Testis (tissue), 3 donors: ENCODE data around the gene KDM7A. TPM values are rescaled to one million over a fixed set of nuclear protein-coding genes. Genes with fewer than 3 reads are reported as not detected.
A peak's percentile ranks its signal among the peaks of the same experiment; 100 is the strongest.

Experiments
- DNase-seq: peaks from one replicate; pipeline ENCODE4 v3.0.0-alpha.2; 2019
- H3K27ac ChIP-seq, 2 donors: fragments of 200-600 bp; sonication (generic); one replicate each; pipeline ENCODE4 v1.5.1; 2019
- H3K27me3 ChIP-seq: fragments of 200-600 bp; sonication (generic); one replicate; pipeline ENCODE4 v1.5.1; 2019
- H3K36me3 ChIP-seq: fragments of 200-600 bp; sonication (generic); one replicate; pipeline ENCODE4 v1.5.1; 2017; ENCODE audit warnings: low read depth; ENCODE audit errors: missing control alignments
- H3K4me1 ChIP-seq: fragments of 200-600 bp; sonication (generic); one replicate; pipeline ENCODE4 v1.5.1; 2019
- H3K4me3 ChIP-seq, 2 donors: fragments of 200-600 bp; sonication (generic); one replicate each; pipeline ENCODE4 v1.5.1; 2017 to 2019
- H3K9me3 ChIP-seq: fragments of 200-600 bp; sonication (generic); one replicate; pipeline ENCODE4 v1.5.1; 2017
- CTCF ChIP-seq, 3 experiments: fragments of 450-650 bp in 2 of 3; fragments of 200-600 bp in 1 of 3; sonication (generic) in 1 of 3; IDR thresholded peaks; one replicate each; pipeline ENCODE4 v1.5.1; 2016 to 2019; ENCODE audit warnings: antibody characterized with exemption in 3 of 3, mild to moderate bottlenecking in 2 of 3, moderate library complexity in 1 of 3
- POLR2A ChIP-seq: fragments of 450-650 bp; IDR thresholded peaks from one replicate; pipeline ENCODE4 v1.6.1; 2017; ENCODE audit warnings: antibody characterized with exemption, mild to moderate bottlenecking, moderate library complexity
- WGBS, 2 donors: methylation state at CpG; one replicate each; pipeline ENCODE4 v1.1.5; 2018; 5-methylcytosine and 5-hydroxymethylcytosine counted together
- intact Hi-C: fragments of 100-400 bp; cut with DNase I; formaldehyde crosslinking; loops from one replicate; pipeline ENCODE4 v1.15.1; 2023; ENCODE audit warnings: low total_unique reads
- polyA plus RNA-seq: library from polyadenylated mRNA; stranded (reverse); fragments of 350-450 nt; fragmentation: Illumina TruSeq; extraction: RNeasy Lipid Tissue Mini Kit (QIAGEN cat#74804); gene quantifications from one replicate; pipeline ENCODE4 v1.2.3, GENCODE V29; 2014; ENCODE audit warnings: low read depth, low replicate concordance; ENCODE audit not compliant: insufficient read depth
- total RNA-seq, 2 donors: library from RNA; depleted of rRNA; stranded (reverse); fragments of >200 nt; gene quantifications; one replicate each; pipeline ENCODE4 v1.2.3, GENCODE V29; 2016

Gene KDM7A
- total and polyA plus RNA-seq, 3 donors from 2014 or later, result 24.1 to 33.6 (median 24.7) TPM

GRCh38 chr7:140068033-140068432 lies 108.8 kb downstream of the KDM7A start:
- H3K4me1 ChIP-seq, result no peaks in the 10 kb centered on the region

GRCh38 chr7:140067052-140067451 lies 109.7 kb downstream of the KDM7A start:
- Histone ChIP-seq H3K27me3 (no peaks in the 10 kb centered on the region), H3K4me1 (no peaks in the 10 kb centered on the region), H3K36me3 (no peaks in the 10 kb centered on the region), H3K27ac (no peak overlapping the region), H3K9me3 (no peaks in the 10 kb centered on the region), H3K4me3 (no peak overlapping the region)
- TF ChIP-seq POLR2A, result no peak
- no peak for TF ChIP-seq CTCF (IDR thresholded peaks at IDR 0.05)
- intact Hi-C loops, result no loop called here
- WGBS, 2 donors, result 56 to 98% methylated on average over 2 of the region's 2 CpGs
- no peak for DNase-seq

More at GRCh38 chr7:140068033-140068432, 108.8 kb downstream of the KDM7A start:
- DNase-seq, result no peak
- no peaks in the 10 kb centered on the region for H3K9me3 ChIP-seq
- no peaks in the 10 kb centered on the region for H3K36me3 ChIP-seq
- intact Hi-C loops, result no loop called here
- H3K27ac ChIP-seq, result no peak overlapping the region
- TF ChIP-seq CTCF (IDR thresholded peaks at IDR 0.05) (no peak), POLR2A (no peak)
- 87 to 93% methylated on average over 2 of the region's 2 CpGs for WGBS, 2 donors
- no peak overlapping the region for H3K4me3 ChIP-seq
- no peaks in the 10 kb centered on the region for H3K27me3 ChIP-seq

GRCh38 chr7:140062528-140063299 lies 114.1 kb downstream of the KDM7A start, which contains the start of gene PARP12:
PARP12 (minus strand) TSS chr7:140062951; CDS start chr7:140062847, 104 bp downstream.
- no peaks in the 10 kb centered on the region for H3K36me3 ChIP-seq
- TF ChIP-seq CTCF (IDR thresholded peaks at IDR 0.05) (no peak), POLR2A (no peak)
- peak; percentile 88 for DNase-seq
- WGBS, 2 donors, result 1% methylated on average over 56 of the region's 106 CpGs; no CpG with 5 or more reads in 1 of the 2 donors
- peak within 1 kb of the TSS; percentile 90 to 97 for H3K27ac ChIP-seq
- H3K27me3 ChIP-seq, result no peaks in the 10 kb centered on the region
- no peaks in the 10 kb centered on the region for H3K9me3 ChIP-seq
- peak within 1 kb of the TSS; percentile 81 to 93 for H3K4me3 ChIP-seq
- intact Hi-C loops, result no loop called here
- H3K4me1 ChIP-seq, result peaks cover 22% of the 10 kb centered on the region

GRCh38 chr7:140062118-140062527 lies 114.7 kb downstream of the KDM7A start:
- TF ChIP-seq CTCF (IDR thresholded peaks at IDR 0.05) (no peak), POLR2A (no peak)
- Histone ChIP-seq H3K36me3 (no peaks in the 10 kb centered on the region), H3K9me3 (no peaks in the 10 kb centered on the region), H3K4me3 (peak overlapping the region; percentile 81 to 93), H3K27me3 (no peaks in the 10 kb centered on the region), H3K4me1 (peaks cover 22% of the 10 kb centered on the region), H3K27ac (peak overlapping the region; percentile 90 to 97)
- peak; percentile 37 for DNase-seq
- intact Hi-C loops, result no loop called here
- WGBS, 2 donors, result 3 to 20% methylated on average over 15 to 31 of the region's 32 CpGs

- no peak for TF ChIP-seq POLR2A
- no peak for TF ChIP-seq CTCF (IDR thresholded peaks at IDR 0.05)
- Histone ChIP-seq H3K9me3 (no peaks in the 10 kb centered on the region), H3K4me3 (peak overlapping the region in 1 of 2 donors; percentile 93), H3K27ac (peak overlapping the region; percentile 90 to 97), H3K27me3 (no peaks in the 10 kb centered on the region), H3K36me3 (no peaks in the 10 kb centered on the region), H3K4me1 (peaks cover 22% of the 10 kb centered on the region)
- DNase-seq, result no peak
- 61 to 70% methylated on average over 2 of the region's 2 CpGs for WGBS, 2 donors
- intact Hi-C loops, result no loop called here
These were observed 115.2 kb downstream of the KDM7A start for GRCh38 chr7:140061607-140061930.
